Mesenchymal stem cell (in vitro differentiated cells and primary cell): ENCODE data around the gene MCUB. TPM values are rescaled to one million over a fixed set of nuclear protein-coding genes. Genes with fewer than 3 reads are reported as not detected.
A peak's percentile ranks its signal among the peaks of the same experiment; 100 is the strongest.
"Not testable (repeated sequence)": the region's sequence is repeated elsewhere in the genome, so short reads cannot be mapped to it uniquely, and the experiment has no call there.

Experiments used
- DNase-seq: peaks from one replicate; pipeline ENCODE4 v3.0.0-alpha.2; 2013
- H2AFZ ChIP-seq: one replicate; pipeline ENCODE4 v1.6.1; 2013; ENCODE audit warnings: low read depth, mild to moderate bottlenecking, control low read depth, inconsistent platforms, low read length, moderate library complexity
- H2AK5ac ChIP-seq: 2 replicates; pipeline ENCODE4 v1.6.1; 2013; ENCODE audit warnings: low read length, moderate library complexity, mild to moderate bottlenecking, inconsistent platforms; ENCODE audit not compliant: severe bottlenecking
- H2BK120ac ChIP-seq: one replicate; pipeline ENCODE4 v1.6.1; 2013; ENCODE audit warnings: low read depth, mild to moderate bottlenecking, inconsistent platforms, low read length, moderate library complexity
- H2BK12ac ChIP-seq, 2 experiments: one replicate each; pipeline ENCODE4 v1.6.1; 2013; ENCODE audit warnings: inconsistent platforms in 2 of 2, low read length in 2 of 2, mild to moderate bottlenecking in 2 of 2, moderate library complexity in 2 of 2, control low read depth in 1 of 2
- H2BK15ac ChIP-seq: one replicate; pipeline ENCODE4 v1.6.1; 2013; ENCODE audit warnings: mild to moderate bottlenecking, low read depth, inconsistent platforms; ENCODE audit not compliant: poor library complexity, severe bottlenecking
- H2BK5ac ChIP-seq: 2 replicates; pipeline ENCODE4 v1.6.1; 2013; ENCODE audit warnings: low read depth, mild to moderate bottlenecking, low read length, control low read depth, inconsistent platforms; ENCODE audit not compliant: poor library complexity, severe bottlenecking
- H3K14ac ChIP-seq, 2 experiments: one replicate each; pipeline ENCODE4 v1.6.1; 2013; ENCODE audit warnings: inconsistent platforms in 2 of 2, low read length in 2 of 2, control low read depth in 1 of 2, mild to moderate bottlenecking in 1 of 2, moderate library complexity in 1 of 2
- H3K18ac ChIP-seq, 2 experiments: one replicate each; pipeline ENCODE4 v1.6.1; 2013; ENCODE audit warnings: inconsistent platforms in 2 of 2, low read length in 2 of 2, control low read depth in 1 of 2, low read depth in 1 of 2, mild to moderate bottlenecking in 1 of 2
- H3K23ac ChIP-seq, 2 experiments: one replicate each; pipeline ENCODE4 v1.6.1; 2013; ENCODE audit warnings: inconsistent platforms in 2 of 2, low read length in 2 of 2, mild to moderate bottlenecking in 2 of 2, moderate library complexity in 2 of 2, control low read depth in 1 of 2
- H3K27ac ChIP-seq: 2 replicates; pipeline ENCODE4 v1.5.1; 2013; ENCODE audit warnings: mild to moderate bottlenecking, moderate library complexity, low read length, control low read depth, inconsistent platforms; ENCODE audit not compliant: poor library complexity, severe bottlenecking
- H3K27me3 ChIP-seq, 2 experiments: 2 replicates each; pipeline versions ENCODE4 v1.6.1 to v1.7.0; 2013; ENCODE audit warnings: low read length in 2 of 2, mild to moderate bottlenecking in 2 of 2, moderate library complexity in 2 of 2, control low read depth in 1 of 2, inconsistent platforms in 1 of 2; ENCODE audit not compliant: control insufficient read depth in 1 of 2, insufficient read depth in 1 of 2
- H3K36me3 ChIP-seq, 2 experiments: 2 replicates each; pipeline versions ENCODE4 v1.6.1 to v1.7.0; 2013; ENCODE audit warnings: low read length in 2 of 2, control low read depth in 1 of 2, inconsistent platforms in 1 of 2, low read depth in 1 of 2, mild to moderate bottlenecking in 1 of 2; ENCODE audit not compliant: insufficient read depth in 2 of 2, control insufficient read depth in 1 of 2
- H3K4ac ChIP-seq, 2 experiments: one replicate each; pipeline ENCODE4 v1.6.1; 2013; ENCODE audit warnings: inconsistent platforms in 2 of 2, low read length in 2 of 2, mild to moderate bottlenecking in 2 of 2, moderate library complexity in 2 of 2, control low read depth in 1 of 2, low read depth in 1 of 2
- H3K4me1 ChIP-seq: 2 replicates; pipeline ENCODE4 v1.6.1; 2013; ENCODE audit warnings: low read depth, low read length, control low read depth; ENCODE audit not compliant: control insufficient read depth, insufficient read depth
- H3K4me2 ChIP-seq: 2 replicates; pipeline ENCODE4 v1.6.1; 2013; ENCODE audit warnings: low read length, mild to moderate bottlenecking, inconsistent platforms; ENCODE audit not compliant: poor library complexity, severe bottlenecking
- H3K4me3 ChIP-seq, 2 experiments: 2 replicates each; pipeline versions ENCODE4 v1.5.1 to v1.7.0; 2013; ENCODE audit warnings: low read length in 2 of 2, mild to moderate bottlenecking in 2 of 2, control low read depth in 1 of 2, low read depth in 1 of 2; ENCODE audit not compliant: insufficient read depth in 1 of 2
- H3K79me1 ChIP-seq: replicated peaks from 2 replicates; pipeline ENCODE4 v1.6.1; 2013; ENCODE audit warnings: mild to moderate bottlenecking, control low read depth, low read length, inconsistent platforms; ENCODE audit not compliant: poor library complexity, severe bottlenecking
- H3K9ac ChIP-seq: 2 replicates; pipeline ENCODE4 v1.7.0; 2013; ENCODE audit warnings: mild to moderate bottlenecking, low read length, moderate library complexity
- H3K9me3 ChIP-seq: 2 replicates; pipeline ENCODE4 v1.7.0; 2013; ENCODE audit warnings: mild to moderate bottlenecking, low read length; ENCODE audit not compliant: control insufficient read depth
- H4K8ac ChIP-seq: one replicate; pipeline ENCODE4 v1.6.1; 2013; ENCODE audit warnings: inconsistent platforms, mild to moderate bottlenecking, low read length, moderate library complexity
- H4K91ac ChIP-seq: one replicate; pipeline ENCODE4 v1.6.1; 2013; ENCODE audit warnings: mild to moderate bottlenecking, low read length, inconsistent platforms
- WGBS: methylation state at CpG from one replicate; pipeline ENCODE4 v1.1.7; 2013; ENCODE audit warnings: mixed read lengths; 5-methylcytosine and 5-hydroxymethylcytosine counted together
- polyA plus RNA-seq, 2 experiments: library from polyadenylated mRNA; stranded (reverse); fragments of 200-250 nt; gene quantifications; one replicate each; pipeline ENCODE4 v1.2.3, GENCODE V29; 2013

Gene MCUB
- polyA plus RNA-seq (2013, experiment 1 of 2): 5.4 TPM
- polyA plus RNA-seq (2013, experiment 2 of 2): 6.1 TPM

- H3K9ac ChIP-seq: peak within 1 kb of the TSS; percentile 91
- peak within 1 kb of the TSS; percentile 21 to 63 for H2BK12ac ChIP-seq
- peaks cover 6 to 9% of the 10 kb centered on the region in 2 experiments for H3K36me3 ChIP-seq
- H2BK5ac ChIP-seq: no peak within 1 kb of the TSS
- H3K9me3 ChIP-seq: no peaks in the 10 kb centered on the region
- H2BK15ac ChIP-seq: peak within 1 kb of the TSS; percentile 92
- peak; percentile 90 for DNase-seq
- H2AK5ac ChIP-seq: no peak within 1 kb of the TSS
- peaks cover 4% of the 10 kb centered on the region for H3K79me1 ChIP-seq
- peak within 1 kb of the TSS; percentile 46 for H4K8ac ChIP-seq
- peak within 1 kb of the TSS; percentile 67 to 92 for H3K18ac ChIP-seq
- peak within 1 kb of the TSS; percentile 84 to 86 for H3K4me3 ChIP-seq
- H3K27ac ChIP-seq: peak within 1 kb of the TSS; percentile 67
- no peak within 1 kb of the TSS for H4K91ac ChIP-seq
- H3K14ac ChIP-seq: peak within 1 kb of the TSS in 1 of 2 experiments; percentile 84
- H3K27me3 ChIP-seq: no peaks in the 10 kb centered on the region
- peak within 1 kb of the TSS; percentile 57 for H2BK120ac ChIP-seq
- H2AFZ ChIP-seq: peak within 1 kb of the TSS; percentile 91
- peak within 1 kb of the TSS in 1 of 2 experiments; percentile 79 for H3K4ac ChIP-seq
- H3K4me2 ChIP-seq: peak within 1 kb of the TSS; percentile 100
- peak within 1 kb of the TSS in 1 of 2 experiments; percentile 77 for H3K23ac ChIP-seq
- under 1% methylated on average over 60 of the region's 73 CpGs for WGBS
- peaks cover 6% of the 10 kb centered on the region for H3K4me1 ChIP-seq
These were observed at the start of gene MCUB for GRCh38 chr4:109559983-109560686. TSS of gene MCUB (plus strand) at chr4:109560246. CDS start at chr4:109560338, 92 bp downstream.

- Histone ChIP-seq H4K91ac (no peak overlapping the region), H3K9me3 (no peaks in the 10 kb centered on the region), H3K79me1 (peaks cover 17% of the 10 kb centered on the region), H3K23ac (no peak overlapping the region), H2BK5ac (no peak overlapping the region), H3K27me3 (no peaks in the 10 kb centered on the region), H4K8ac (no peak overlapping the region), H2BK12ac (no peak overlapping the region), H3K18ac (no peak overlapping the region), H3K27ac (no peak overlapping the region), H2AK5ac (no peak overlapping the region), H3K36me3 (peaks cover 16 to 86% of the 10 kb centered on the region in 2 experiments), H2AFZ (no peak overlapping the region), H3K4me1 (no peaks in the 10 kb centered on the region), H3K9ac (no peak overlapping the region), H3K4ac (no peak overlapping the region), H3K14ac (no peak overlapping the region), H2BK120ac (no peak overlapping the region), H3K4me2 (no peak overlapping the region), H3K4me3 (no peak overlapping the region), H2BK15ac (no peak overlapping the region)
- no peak for DNase-seq
- no CpG with 5 or more reads among the region's 2 CpGs for WGBS
These were observed 49.4 kb upstream of the MCUB start for GRCh38 chr4:109510687-109511086.

- WGBS: 88% methylated on average over 1 of the region's 2 CpGs
- Histone ChIP-seq H3K79me1 (peaks cover 16% of the 10 kb centered on the region), H3K9ac (no peak overlapping the region), H4K91ac (no peak overlapping the region), H3K27me3 (no peaks in the 10 kb centered on the region), H3K4me2 (no peak overlapping the region), H3K18ac (no peak overlapping the region), H3K4me1 (no peaks in the 10 kb centered on the region), H3K4me3 (no peak overlapping the region), H2BK5ac (no peak overlapping the region), H3K36me3 (peaks cover 17 to 86% of the 10 kb centered on the region in 2 experiments), H3K9me3 (no peaks in the 10 kb centered on the region), H2BK120ac (no peak overlapping the region), H2AFZ (no peak overlapping the region), H3K27ac (no peak overlapping the region), H2BK12ac (no peak overlapping the region), H3K14ac (no peak overlapping the region), H4K8ac (no peak overlapping the region), H3K23ac (no peak overlapping the region), H2BK15ac (no peak overlapping the region), H3K4ac (no peak overlapping the region), H2AK5ac (no peak overlapping the region)
- no peak for DNase-seq
These were observed 48.6 kb upstream of the MCUB start for GRCh38 chr4:109511414-109511813.

GRCh38 chr4:109513368-109513767 lies 46.7 kb upstream of the MCUB start:
- H4K91ac ChIP-seq, H2BK12ac ChIP-seq, H3K4me1 ChIP-seq, H3K4me3 ChIP-seq, H2AFZ ChIP-seq, H3K9ac ChIP-seq, H2AK5ac ChIP-seq, DNase-seq, H2BK5ac ChIP-seq, H2BK15ac ChIP-seq, H3K4me2 ChIP-seq, H2BK120ac ChIP-seq, H3K27ac ChIP-seq, H4K8ac ChIP-seq, H3K9me3 ChIP-seq, H3K18ac ChIP-seq, H3K27me3 ChIP-seq, H3K14ac ChIP-seq, H3K4ac ChIP-seq, H3K23ac ChIP-seq: not testable (repeated sequence)
- peaks cover 14% of the 10 kb centered on the region for H3K79me1 ChIP-seq
- 98% methylated on average over 12 of the region's 12 CpGs for WGBS
- peaks cover 8 to 84% of the 10 kb centered on the region in 2 experiments for H3K36me3 ChIP-seq
